Mucosa of descending colon (tissue), 3 donors: ENCODE measurements around the gene GGNBP2. TPM values are rescaled to one million over a fixed set of nuclear protein-coding genes. Genes with fewer than 3 reads are reported as not detected.
A peak's percentile ranks its signal among the peaks of the same experiment; 100 is the strongest.

Experiments used
- ATAC-seq: fragments of 200-7000 bp; cut with Tn5 transposase; one replicate; pipeline ENCODE4 v1.9.1; 2020; ENCODE audit warnings: mild to moderate bottlenecking, moderate library complexity
- DNase-seq, 3 donors: peaks; one replicate each; pipeline ENCODE4 v3.0.0-alpha.2; 2020
- H3K36me3 ChIP-seq: fragments of 200-600 bp; one replicate; pipeline ENCODE4 v1.8.0; 2021; ENCODE audit warnings: low read depth, mild to moderate bottlenecking
- H3K4me1 ChIP-seq: fragments of 200-600 bp; one replicate; pipeline ENCODE4 v1.8.0; 2021; ENCODE audit warnings: low read depth, mild to moderate bottlenecking
- H3K4me3 ChIP-seq: fragments of 200-600 bp; one replicate; pipeline ENCODE4 v1.8.0; 2021; ENCODE audit warnings: mild to moderate bottlenecking
- H3K9me3 ChIP-seq: fragments of 200-600 bp; one replicate; pipeline ENCODE4 v1.8.0; 2021; ENCODE audit warnings: mild to moderate bottlenecking
- intact Hi-C, 2 donors: fragments of 100-400 bp; cut with DNase I in 1 of 2; cut with micrococcal nuclease in 1 of 2; formaldehyde crosslinking; loops; one replicate each; pipeline versions ENCODE4 v1.11.0 to v1.11.1; 2022; cut with DNase I, micrococcal nuclease
- total RNA-seq, 3 donors: library from RNA; stranded (reverse); fragmentation: NEBNext Ultra II Directional in 2 of 3; extraction: Animal tissue kit (Norgen Biotek cat#: 25700) in 2 of 3; gene quantifications; one replicate each; pipeline versions ENCODE4 v1.2.1 to v1.2.4, GENCODE V29; 2021 to 2023
- TF ChIP-seq, protein P1 (sequence below): fragments of 200-600 bp; IDR thresholded peaks from one replicate; pipeline ENCODE4 v1.8.0; 2022; ENCODE audit warnings: antibody characterized with exemption, mild to moderate bottlenecking
- donor health status: DM: no; HTN: no; CAD: no; lungs with moderate emphysema.
- donor health status: DM: no; HTN: no; CAD: no.
- donor health status: DM: no; HTN: yes; CAD: no.

GGNBP2 gene
- total RNA-seq, 3 donors from 2014 or later = 80.4 to 93.4 (median 90.7) TPM

DNA sequence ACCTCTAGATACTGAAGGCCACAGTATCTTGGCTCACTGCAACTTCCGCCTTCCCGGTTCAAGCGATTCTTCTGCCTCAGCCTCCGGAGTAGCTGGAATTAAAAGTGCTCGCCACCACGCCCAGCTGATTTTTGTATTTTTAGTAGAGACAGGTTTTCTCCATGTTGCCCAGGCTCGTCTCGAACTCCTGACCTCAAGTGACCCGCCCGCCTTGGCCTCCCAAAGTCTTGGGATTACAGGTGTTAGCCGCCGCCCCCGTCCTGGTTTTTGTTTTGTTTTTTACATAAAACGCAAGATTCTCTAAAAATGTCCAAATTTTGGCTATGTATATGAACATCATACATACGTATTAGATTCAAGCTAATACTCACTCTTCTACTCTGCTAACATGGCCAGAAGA is 2.0 kb upstream of the GGNBP2 start:
- Histone ChIP-seq H3K9me3 (no peaks in the 10 kb centered on the region), H3K36me3 (no peaks in the 10 kb centered on the region), H3K4me3 (no peak overlapping the region), H3K4me1 (peaks cover 28% of the 10 kb centered on the region)
- intact Hi-C loops = no loop called here
- DNase-seq (no peak), ATAC-seq (no peak)
- TF ChIP-seq, protein P1, sequence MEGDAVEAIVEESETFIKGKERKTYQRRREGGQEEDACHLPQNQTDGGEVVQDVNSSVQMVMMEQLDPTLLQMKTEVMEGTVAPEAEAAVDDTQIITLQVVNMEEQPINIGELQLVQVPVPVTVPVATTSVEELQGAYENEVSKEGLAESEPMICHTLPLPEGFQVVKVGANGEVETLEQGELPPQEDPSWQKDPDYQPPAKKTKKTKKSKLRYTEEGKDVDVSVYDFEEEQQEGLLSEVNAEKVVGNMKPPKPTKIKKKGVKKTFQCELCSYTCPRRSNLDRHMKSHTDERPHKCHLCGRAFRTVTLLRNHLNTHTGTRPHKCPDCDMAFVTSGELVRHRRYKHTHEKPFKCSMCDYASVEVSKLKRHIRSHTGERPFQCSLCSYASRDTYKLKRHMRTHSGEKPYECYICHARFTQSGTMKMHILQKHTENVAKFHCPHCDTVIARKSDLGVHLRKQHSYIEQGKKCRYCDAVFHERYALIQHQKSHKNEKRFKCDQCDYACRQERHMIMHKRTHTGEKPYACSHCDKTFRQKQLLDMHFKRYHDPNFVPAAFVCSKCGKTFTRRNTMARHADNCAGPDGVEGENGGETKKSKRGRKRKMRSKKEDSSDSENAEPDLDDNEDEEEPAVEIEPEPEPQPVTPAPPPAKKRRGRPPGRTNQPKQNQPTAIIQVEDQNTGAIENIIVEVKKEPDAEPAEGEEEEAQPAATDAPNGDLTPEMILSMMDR = no peak

- Histone ChIP-seq H3K9me3 (no peaks in the 10 kb centered on the region), H3K36me3 (no peaks in the 10 kb centered on the region), H3K4me1 (peaks cover 37% of the 10 kb centered on the region), H3K4me3 (peak overlapping the region; percentile 88)
- TF ChIP-seq, protein P1 = no peak
- ATAC-seq (peak; percentile 17), DNase-seq (peak in 1 of 3 donors; percentile 63)
- intact Hi-C loops = no loop called here
Observed at GRCh38 chr17:36544044-36544306, 744 bp upstream of the GGNBP2 start.

- intact Hi-C loops = no loop called here
Observed at GRCh38 chr17:36545077-36545464, 352 bp downstream of the GGNBP2 start.

GRCh38 chr17:36545465-36546417 is 1.0 kb downstream of the GGNBP2 start:
- peak; percentile 86 for ATAC-seq

More at GRCh38 chr17:36545077-36545464, 352 bp downstream of the GGNBP2 start:
- ATAC-seq = no peak
- no peaks in the 10 kb centered on the region for H3K9me3 ChIP-seq
- peaks cover 44% of the 10 kb centered on the region for H3K4me1 ChIP-seq
- H3K36me3 ChIP-seq = no peaks in the 10 kb centered on the region
- TF ChIP-seq, protein P1 = no peak
- no peak for DNase-seq
- peak overlapping the region; percentile 88 for H3K4me3 ChIP-seq

GRCh38 chr17:36546418-36547093 is 1.8 kb downstream of the GGNBP2 start:
- Histone ChIP-seq H3K4me3 (no peak overlapping the region), H3K4me1 (peaks cover 59% of the 10 kb centered on the region), H3K36me3 (no peaks in the 10 kb centered on the region), H3K9me3 (no peaks in the 10 kb centered on the region)
- no peak for DNase-seq
- intact Hi-C loops = no loop called here
- TF ChIP-seq, protein P1 = no peak
- no peak for ATAC-seq

More at GRCh38 chr17:36545465-36546417, 1.0 kb downstream of the GGNBP2 start:
- peak; percentile 96 to 99 (median 98) for DNase-seq
- TF ChIP-seq, protein P1 = no peak
- no peaks in the 10 kb centered on the region for H3K9me3 ChIP-seq
- peaks cover 51% of the 10 kb centered on the region for H3K4me1 ChIP-seq
- intact Hi-C loops = no loop called here
- peak overlapping the region; percentile 88 for H3K4me3 ChIP-seq
- no peaks in the 10 kb centered on the region for H3K36me3 ChIP-seq
